Chondrocyte (in vitro differentiated cells): ENCODE data around the gene DHTKD1. TPM values are rescaled to one million over a fixed set of nuclear protein-coding genes. Genes with fewer than 3 reads are reported as not detected.

Experiments used
- microRNA-seq: library from miRNA; unstranded; fragments of <30 nt; microRNA quantifications from one replicate; pipeline ENCODE4 v1.2.0, GENCODE V29; 2020; ENCODE audit warnings: borderline number of aligned reads
- total RNA-seq: library from RNA; stranded (reverse); gene quantifications from 3 replicates; pipeline ENCODE4 v1.2.1, GENCODE V29; 2021

The DHTKD1 gene
- total RNA-seq, 1 donor from 2014 or later: 13.7 TPM

Small RNAs within 50 kb of the gene (microRNA-seq; reads per million reads assigned to microRNA genes)
- not detected for gene MIR548AK

Other genes with a start within 250 kb of the DHTKD1 start
- gene PROSER2, start 245.6 kb upstream of the DHTKD1 start, total RNA-seq: 15.2 to 23.8 TPM (median 15.6 TPM) in 3 replicates
- gene UPF2, start 26.1 kb upstream of the DHTKD1 start, total RNA-seq: 17.5 to 20.3 TPM (median 20.0 TPM) in 3 replicates
- 8.2 to 11.0 TPM (median 9.6 TPM) in 3 replicates for gene SEC61A2, start 60.7 kb downstream of the DHTKD1 start, total RNA-seq
- 43.0 to 51.8 TPM (median 43.9 TPM) in 3 replicates for gene NUDT5, start 126.9 kb downstream of the DHTKD1 start, total RNA-seq
- 60.7 to 78.2 TPM (median 67.0 TPM) in 3 replicates for gene CDC123, start 127.2 kb downstream of the DHTKD1 start, total RNA-seq